HG03520 (cell line): ENCODE results near the gene RBMX.

Experiments
- ATAC-seq: cut with Tn5 transposase; IDR thresholded peaks from one replicate; pipeline ENCODE4 v1.9.1; 2021; ENCODE audit warnings: mild to moderate bottlenecking, moderate library complexity; ENCODE audit not compliant: unreplicated experiment

The RBMX gene

GRCh38 chrX:136849395-136849794, 31.1 kb downstream of the RBMX start:
- no peak for ATAC-seq

GRCh38 chrX:136847874-136848273, 32.7 kb downstream of the RBMX start:
- ATAC-seq = no peak

GRCh38 chrX:136839196-136839595, 41.3 kb downstream of the RBMX start:
- ATAC-seq = no peak

- ATAC-seq = no peak
Measured at GRCh38 chrX:136835761-136836160, 44.8 kb downstream of the RBMX start.

- ATAC-seq = no peak
Measured at GRCh38 chrX:136829413-136829812, 51.1 kb downstream of the RBMX start.

DNA sequence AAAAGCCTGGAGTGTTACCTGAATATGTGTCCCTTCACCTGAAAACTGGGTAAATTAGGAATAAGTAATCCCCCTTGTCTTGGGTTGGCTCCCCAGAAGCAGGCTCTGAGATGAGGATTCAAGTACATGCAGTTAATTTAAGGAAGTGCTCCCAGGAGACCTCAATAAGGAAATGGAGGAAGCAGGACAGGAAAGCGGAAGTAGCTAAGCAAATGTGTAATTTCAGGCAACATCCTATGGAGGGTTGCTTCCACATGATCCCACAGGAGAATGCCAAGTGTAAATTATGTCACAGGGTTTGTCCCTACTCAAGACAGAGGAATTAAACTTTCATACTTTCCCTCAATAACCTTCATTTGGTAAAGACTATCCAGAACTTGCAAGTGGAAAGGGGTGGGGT, 51.7 kb downstream of the RBMX start:
- ATAC-seq = no peak

- no peak for ATAC-seq
Measured at GRCh38 chrX:136827026-136827425, 53.5 kb downstream of the RBMX start.

DNA sequence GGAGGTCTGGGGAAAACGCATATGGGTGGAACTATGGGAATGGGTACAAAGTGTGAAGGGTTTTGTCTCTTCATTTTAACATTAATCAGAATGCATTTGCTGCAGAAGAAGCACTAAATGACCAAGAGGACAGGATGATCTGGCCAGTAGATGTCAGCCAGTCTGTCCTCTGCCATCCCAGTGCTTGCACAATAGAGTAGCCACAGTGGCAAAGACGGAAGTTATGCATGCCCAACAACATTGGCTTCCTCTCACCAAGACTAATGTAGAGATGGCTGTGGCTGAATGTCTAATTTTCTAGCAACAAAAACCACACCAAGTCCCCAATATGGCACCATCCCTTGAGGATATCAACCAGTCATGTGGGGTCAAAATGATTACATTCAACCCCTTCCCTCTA, 54.8 kb downstream of the RBMX start:
- no peak for ATAC-seq
